ENCODE data around the gene NPR2.

DNA sequence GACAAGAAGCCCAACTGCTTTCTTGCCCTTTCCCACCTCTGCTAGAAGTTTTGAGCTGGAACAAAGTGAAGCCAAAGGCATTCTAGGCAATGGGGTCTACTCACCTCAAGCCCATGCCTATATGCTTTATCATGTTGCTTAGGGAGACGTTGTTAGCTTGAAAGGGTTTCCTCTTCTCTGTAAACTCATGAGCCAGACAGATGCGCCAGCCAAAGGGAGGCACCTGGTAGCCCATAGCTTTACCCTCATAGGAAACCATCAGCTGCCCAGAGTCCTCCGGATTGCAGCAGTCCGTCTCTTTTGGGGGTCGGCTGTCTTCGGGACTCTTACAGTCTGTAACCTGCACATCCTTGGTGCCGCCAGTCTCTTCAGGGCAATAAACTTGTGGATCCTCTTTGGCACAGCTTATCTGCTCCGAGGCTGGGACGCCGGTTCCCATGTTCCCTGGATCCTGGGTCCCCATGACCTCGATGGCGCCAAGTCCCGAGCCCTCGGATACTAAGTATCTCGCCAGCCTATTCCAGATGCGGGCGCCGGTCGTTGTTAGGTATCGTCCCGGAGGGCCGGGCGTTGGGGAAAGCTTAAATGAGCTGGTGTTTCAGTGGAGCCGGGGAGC is 43.0 kb upstream of the NPR2 start:
- TF ChIP-seq, protein P1, sequence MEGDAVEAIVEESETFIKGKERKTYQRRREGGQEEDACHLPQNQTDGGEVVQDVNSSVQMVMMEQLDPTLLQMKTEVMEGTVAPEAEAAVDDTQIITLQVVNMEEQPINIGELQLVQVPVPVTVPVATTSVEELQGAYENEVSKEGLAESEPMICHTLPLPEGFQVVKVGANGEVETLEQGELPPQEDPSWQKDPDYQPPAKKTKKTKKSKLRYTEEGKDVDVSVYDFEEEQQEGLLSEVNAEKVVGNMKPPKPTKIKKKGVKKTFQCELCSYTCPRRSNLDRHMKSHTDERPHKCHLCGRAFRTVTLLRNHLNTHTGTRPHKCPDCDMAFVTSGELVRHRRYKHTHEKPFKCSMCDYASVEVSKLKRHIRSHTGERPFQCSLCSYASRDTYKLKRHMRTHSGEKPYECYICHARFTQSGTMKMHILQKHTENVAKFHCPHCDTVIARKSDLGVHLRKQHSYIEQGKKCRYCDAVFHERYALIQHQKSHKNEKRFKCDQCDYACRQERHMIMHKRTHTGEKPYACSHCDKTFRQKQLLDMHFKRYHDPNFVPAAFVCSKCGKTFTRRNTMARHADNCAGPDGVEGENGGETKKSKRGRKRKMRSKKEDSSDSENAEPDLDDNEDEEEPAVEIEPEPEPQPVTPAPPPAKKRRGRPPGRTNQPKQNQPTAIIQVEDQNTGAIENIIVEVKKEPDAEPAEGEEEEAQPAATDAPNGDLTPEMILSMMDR (conservative IDR thresholded peaks at IDR 0.05; ENCODE audit: low read length): no peak
- TF ChIP-seq EZH2phosphoT487 (IDR thresholded peaks at IDR 0.05; ENCODE audit: borderline replicate concordance): no peak

Measured in Loucy (cell line).